Activated T-cell treated with anti-CD3 and anti-CD28 coated beads, Interleukin-2, amount 50 U/mL, for 48 hours (primary cell): Measurements from ENCODE around the gene MYLK.
"Not testable (repeated sequence)": the region's sequence is repeated elsewhere in the genome, so short reads cannot be mapped to it uniquely, and the experiment has no call there.

Experiments used
- DNase-seq, 2 experiments: peaks; one replicate each; pipeline ENCODE4 v3.0.0-alpha.2; 2020

The MYLK gene

DNA sequence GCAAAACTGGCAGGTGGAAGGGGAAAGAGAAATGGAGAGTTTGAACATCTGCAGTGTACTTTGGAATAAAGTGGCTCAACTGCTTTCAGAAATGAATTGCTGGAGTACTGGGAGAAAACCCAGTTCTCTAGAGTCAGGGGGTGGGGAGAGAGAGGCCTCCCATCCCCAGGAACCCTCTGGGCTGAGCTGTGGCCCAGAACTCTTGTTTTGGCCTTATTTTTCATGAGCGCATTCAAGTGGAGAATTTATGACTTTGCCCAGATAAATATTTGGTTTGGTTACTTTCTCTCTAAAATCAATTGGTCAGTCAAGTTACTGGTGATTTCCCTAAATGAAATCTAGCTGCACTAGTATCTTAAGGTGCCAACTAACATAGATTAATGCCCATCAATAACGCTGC lies 270.6 kb downstream of the MYLK start:
- DNase-seq = no peak

DNA sequence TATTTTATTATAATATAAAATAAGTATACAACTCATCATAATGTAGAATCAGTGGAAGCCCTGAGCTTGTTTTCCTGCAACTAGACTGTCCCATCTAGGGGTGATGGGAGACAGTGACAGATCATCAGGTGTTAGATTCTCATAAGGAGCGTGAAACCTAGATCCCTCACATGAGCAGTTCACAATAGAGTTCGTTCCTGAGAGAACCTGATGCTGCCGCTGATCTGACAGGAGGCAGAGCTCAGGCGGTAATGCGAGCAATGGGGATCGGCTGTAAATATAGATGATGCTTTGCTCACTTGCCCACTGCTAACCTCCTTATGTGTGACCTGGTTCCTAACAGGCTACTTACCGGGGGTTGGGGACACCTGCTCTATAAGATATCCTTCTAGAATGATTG lies 272.5 kb downstream of the MYLK start:
- DNase-seq = not testable (repeated sequence)

DNA sequence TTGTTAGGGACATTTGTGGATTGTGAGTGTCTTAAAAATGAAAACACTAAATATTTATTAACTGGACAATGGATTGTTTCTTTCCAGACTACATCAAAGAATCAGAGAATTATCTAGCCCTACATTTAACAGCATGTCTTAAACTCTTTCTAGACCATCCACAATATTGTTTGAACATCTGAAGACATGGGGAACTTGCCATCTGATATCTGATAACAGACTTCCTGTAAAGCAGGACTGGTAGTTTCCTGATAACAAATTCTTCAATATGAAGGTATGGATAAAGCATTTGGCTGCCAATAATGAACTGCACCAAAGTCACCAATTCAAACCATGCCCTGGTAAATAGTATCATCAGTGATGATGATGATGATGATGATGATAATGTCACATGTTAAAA lies 273.1 kb downstream of the MYLK start:
- no peak for DNase-seq

GRCh38 chr3:123610331-123610730 lies 273.8 kb downstream of the MYLK start:
- DNase-seq = no peak

DNA sequence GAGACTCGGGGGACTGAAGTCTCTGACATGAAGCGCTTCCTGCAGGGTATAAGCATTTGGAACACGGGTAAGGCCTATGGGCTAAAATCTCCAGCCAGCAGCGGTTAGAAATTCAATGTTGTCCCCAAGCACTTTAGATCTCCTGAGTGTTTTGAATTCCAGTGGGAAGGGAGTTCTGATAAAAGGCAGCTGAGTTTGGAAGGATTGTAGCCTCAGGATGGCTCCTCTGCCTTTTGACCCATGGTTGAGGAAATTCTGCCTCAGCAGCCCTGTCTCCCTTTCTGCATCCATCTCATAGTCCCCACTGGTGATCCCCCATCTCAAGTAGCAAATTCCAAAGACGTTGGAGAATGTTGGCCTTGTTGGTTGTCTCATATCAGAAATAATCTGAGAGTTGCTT lies 275.1 kb downstream of the MYLK start:
- DNase-seq = no peak

DNA sequence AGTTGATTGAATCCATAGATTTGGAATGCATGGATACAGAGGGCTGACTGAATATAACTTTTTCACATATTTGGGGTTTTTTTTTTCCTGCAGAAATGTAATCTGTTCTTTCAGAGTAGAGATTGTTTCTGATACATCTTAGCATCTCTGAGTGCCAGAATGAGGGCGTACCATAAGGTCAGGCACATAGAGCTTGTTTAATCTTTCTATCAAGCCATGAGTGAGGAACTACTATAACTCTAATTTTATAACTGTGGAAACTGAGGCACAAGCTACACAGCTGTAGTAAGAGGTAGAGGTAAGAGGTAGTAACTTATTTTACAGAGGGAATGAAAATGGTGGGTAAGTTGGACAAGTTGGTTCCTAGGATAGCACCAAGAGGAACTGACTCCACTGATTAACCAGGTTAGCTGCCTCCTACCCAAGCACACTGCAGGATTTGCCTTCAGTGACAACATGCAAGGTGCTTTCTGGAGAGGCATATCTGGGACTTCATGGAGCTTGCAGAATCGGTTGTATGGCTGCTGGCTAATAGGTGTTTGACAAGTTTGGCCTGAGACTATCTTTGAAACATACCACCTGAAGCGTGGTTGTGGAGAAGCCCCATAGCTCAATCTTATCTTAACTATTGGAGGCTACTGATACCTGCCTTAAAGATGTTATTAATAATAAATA lies 275.7 kb downstream of the MYLK start:
- no peak for DNase-seq

DNA sequence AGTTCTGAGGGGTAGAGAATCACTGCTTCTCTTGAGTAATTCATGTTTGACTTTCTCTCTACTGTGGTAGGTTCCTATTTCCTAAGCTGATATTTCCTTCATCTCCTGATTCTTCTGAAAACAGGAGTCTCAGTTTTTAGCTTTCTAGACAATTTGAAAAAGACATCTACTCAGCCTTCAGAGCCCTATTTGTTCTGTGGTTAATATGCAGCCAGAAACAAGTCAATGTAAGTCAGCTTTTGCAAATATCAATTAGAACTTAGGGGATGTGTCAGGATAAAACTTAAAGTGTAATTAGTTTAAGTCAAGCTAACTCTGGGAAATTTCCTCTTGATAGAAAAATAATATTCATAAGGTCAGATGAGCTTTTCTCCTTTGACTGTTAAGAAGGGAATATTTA lies 277.6 kb downstream of the MYLK start:
- no peak for DNase-seq

DNA sequence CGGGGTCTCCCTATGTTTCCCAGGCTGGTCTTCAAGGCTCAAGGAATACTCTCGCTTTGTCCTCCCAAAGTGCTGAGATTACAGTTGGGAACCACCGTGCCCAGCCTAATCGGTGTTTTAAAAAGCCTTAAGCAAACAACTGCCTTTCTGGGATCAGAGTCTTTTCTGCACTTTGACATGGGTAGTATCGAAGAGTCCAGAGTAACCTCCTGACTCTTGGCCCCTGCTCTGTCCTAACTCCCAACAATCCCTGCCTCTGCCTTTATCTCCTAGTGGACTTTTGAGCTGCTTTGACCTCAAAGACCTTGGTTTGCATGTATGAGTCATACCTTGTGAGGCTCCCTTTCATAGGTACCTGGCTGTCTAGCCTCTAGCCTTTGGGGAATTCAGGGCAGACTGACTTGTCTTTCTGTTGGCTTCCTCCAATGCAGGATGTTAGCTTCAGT lies 278.3 kb downstream of the MYLK start:
- no peak for DNase-seq

DNA sequence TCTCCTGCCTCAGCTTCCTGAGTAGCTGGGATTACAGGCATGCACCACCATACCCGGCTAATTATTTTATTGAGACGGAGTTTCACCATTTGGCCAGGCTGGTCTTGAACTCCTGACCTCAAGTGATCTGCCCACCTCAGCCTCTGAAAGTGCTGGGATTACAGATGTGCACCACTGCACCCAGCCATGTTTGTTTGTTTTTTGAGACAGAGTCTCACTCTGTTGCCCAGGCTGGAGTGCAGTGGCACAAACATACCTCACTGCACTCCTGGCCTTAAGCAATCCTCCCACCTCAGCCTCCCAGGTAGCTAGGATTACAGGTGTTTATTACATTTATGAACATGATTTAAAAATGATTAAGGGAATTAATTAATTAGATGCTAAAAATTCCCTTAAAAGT lies 281.0 kb downstream of the MYLK start:
- not testable (repeated sequence) for DNase-seq

GRCh38 chr3:123602325-123602724 lies 281.8 kb downstream of the MYLK start:
- DNase-seq = no peak

DNA sequence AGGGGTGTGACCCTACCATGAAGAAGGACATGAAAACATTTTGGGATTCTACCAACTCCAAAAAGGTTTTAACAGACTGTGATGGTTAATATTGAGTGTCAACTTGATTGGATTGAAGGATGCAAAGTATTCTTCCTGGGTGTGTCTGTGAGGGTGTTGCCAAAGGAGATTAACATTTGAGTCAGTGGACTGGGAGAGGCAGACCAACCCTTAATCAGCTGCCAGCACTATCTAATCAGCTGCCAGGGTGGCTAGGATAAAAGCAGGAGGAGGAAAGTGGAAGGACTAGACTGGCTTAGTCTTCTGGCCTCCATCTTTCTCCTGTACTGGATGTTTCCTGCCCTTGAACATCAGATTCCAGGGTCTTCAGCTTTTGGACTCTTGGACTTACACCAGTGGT lies 283.3 kb downstream of the MYLK start:
- not testable (repeated sequence) for DNase-seq

- DNase-seq = no peak
Observed at GRCh38 chr3:123597561-123597960, 286.6 kb downstream of the MYLK start.

- no peak for DNase-seq
Observed at GRCh38 chr3:123595396-123596180, 288.5 kb downstream of the MYLK start.

- DNase-seq = no peak
Observed at GRCh38 chr3:123593381-123593780, 290.8 kb downstream of the MYLK start.

GRCh38 chr3:123590685-123591450 lies 293.3 kb downstream of the MYLK start:
- DNase-seq = no peak

GRCh38 chr3:123587401-123587800 lies 296.7 kb downstream of the MYLK start:
- no peak for DNase-seq

GRCh38 chr3:123586968-123587367 lies 297.2 kb downstream of the MYLK start:
- no peak for DNase-seq

GRCh38 chr3:123586131-123586530 lies 298.0 kb downstream of the MYLK start:
- peak; percentile 66 to 70 for DNase-seq

- peak; percentile 96 to 97 for DNase-seq
Observed at GRCh38 chr3:123584988-123585937, 298.9 kb downstream of the MYLK start, which contains the start of gene HACD2. Gene HACD2, minus strand, starts transcription at chr3:123585053. Its CDS starts 26 bp downstream, at chr3:123585027.

- no peak for DNase-seq
Observed at GRCh38 chr3:123584284-123584987, 299.7 kb downstream of the MYLK start.

DNA sequence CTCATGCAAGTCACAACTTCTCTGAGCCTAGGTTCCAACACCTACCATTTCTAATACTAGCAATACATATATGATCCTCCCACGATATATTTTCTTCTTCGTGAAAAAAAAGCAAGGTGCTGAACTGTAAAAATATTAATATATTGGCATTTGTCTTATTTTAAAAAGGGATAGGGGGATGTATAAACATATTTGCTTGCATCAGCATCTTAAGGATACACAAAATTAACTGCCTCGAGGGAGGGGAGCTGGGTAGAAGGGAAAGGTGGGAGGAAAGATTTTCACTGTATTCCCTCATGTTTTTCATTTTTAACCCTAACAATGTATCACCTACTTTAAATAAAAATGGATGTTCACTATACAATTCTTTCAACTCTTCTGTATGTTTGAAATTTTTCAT lies 300.6 kb downstream of the MYLK start:
- DNase-seq = no peak

DNA sequence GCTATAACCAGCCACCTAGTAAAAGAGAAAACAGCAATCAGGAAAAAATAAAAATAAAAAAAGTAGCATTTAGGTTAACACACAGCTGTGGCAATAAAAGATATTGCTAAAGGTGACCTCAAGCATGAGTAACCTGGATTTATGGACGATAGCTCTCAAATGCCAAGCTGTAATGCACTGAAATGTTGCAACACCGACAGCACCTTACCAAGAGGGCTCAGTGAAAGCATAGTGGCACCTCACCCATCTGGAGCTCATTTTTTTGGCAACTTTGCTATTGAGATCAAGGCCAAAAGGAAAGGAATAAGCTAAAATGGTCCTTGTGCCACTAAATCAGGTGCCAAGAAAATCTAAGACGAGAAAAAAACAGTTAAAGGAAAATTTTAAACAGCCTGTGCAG lies 301.8 kb downstream of the MYLK start:
- DNase-seq = no peak
